ENCODE results near the gene BRD1.

DNA sequence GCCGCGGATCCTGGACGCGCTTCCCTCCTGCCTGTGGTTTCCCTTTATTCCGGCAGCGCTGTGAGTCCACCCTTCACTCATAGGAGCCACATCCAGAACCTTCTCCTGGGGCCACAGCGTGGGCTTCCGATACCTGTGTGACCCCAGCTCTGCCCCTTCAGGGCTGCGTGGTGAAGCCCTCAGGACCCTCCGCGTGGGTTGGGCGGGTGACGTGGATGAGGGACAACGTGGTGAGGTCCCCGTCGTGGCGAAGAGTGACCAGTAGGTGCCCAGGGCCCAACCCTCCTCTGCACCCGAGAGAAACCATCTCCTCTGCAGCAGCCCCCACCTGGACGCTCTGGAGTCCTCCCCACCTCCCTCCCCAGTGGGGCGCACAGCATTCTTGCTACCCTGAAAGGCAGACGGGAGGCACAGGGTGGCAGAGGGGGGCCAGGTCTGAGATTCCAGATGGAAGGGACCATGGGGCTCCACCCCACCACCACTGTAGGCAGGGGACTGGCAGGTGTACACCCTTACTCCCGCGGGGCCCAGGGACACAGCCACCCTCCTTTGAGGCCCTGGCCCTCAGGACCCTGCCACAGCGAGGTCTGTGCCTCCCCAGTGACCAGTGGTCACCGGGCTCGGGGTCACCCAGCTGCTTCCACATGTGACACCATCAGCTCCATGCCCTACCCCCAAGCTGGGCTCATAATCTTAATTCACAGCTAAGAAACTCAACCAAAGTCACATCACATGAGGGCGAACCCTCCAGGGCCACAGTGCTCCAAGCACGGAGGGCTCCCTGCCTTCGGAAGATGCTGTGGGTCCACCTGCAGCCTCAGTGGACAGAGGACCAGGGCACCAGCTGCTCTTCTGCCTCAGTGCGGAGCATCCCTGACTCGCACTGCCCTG lies 22.6 kb upstream of the BRD1 start:
- TF ChIP-seq, protein P1, sequence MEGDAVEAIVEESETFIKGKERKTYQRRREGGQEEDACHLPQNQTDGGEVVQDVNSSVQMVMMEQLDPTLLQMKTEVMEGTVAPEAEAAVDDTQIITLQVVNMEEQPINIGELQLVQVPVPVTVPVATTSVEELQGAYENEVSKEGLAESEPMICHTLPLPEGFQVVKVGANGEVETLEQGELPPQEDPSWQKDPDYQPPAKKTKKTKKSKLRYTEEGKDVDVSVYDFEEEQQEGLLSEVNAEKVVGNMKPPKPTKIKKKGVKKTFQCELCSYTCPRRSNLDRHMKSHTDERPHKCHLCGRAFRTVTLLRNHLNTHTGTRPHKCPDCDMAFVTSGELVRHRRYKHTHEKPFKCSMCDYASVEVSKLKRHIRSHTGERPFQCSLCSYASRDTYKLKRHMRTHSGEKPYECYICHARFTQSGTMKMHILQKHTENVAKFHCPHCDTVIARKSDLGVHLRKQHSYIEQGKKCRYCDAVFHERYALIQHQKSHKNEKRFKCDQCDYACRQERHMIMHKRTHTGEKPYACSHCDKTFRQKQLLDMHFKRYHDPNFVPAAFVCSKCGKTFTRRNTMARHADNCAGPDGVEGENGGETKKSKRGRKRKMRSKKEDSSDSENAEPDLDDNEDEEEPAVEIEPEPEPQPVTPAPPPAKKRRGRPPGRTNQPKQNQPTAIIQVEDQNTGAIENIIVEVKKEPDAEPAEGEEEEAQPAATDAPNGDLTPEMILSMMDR (IDR thresholded peaks at IDR 0.05), result no peak
- no peak for TF ChIP-seq POLR2A (IDR thresholded peaks at IDR 0.05)
